Sciatic nerve (tissue), 2 donors: ENCODE measurements around the gene HAVCR1. TPM values are rescaled to one million over a fixed set of nuclear protein-coding genes. Genes with fewer than 3 reads are reported as not detected.
A peak's percentile ranks its signal among the peaks of the same experiment; 100 is the strongest.

Experiments
- ATAC-seq: fragments of 200-7000 bp; cut with Tn5 transposase; one replicate; pipeline ENCODE4 v1.9.1; 2020; ENCODE audit warnings: mild to moderate bottlenecking, moderate library complexity
- DNase-seq: peaks from one replicate; pipeline ENCODE4 v3.0.0-alpha.2; 2020; ENCODE audit warnings: low spot score
- intact Hi-C: fragments of 100-400 bp; cut with DNase I; formaldehyde crosslinking; loops from one replicate; pipeline ENCODE4 v1.14.2; 2022
- total RNA-seq: library from RNA; stranded (reverse); fragmentation: NEBNext Ultra II Directional; extraction: Animal tissue kit (Norgen Biotek cat#: 25700); gene quantifications from one replicate; pipeline ENCODE4 v1.2.1, GENCODE V29; 2021
- donor health status: DM: no; HTN: no; CAD: no.
- donor health status: DM: no; HTN: no; CAD: no.

The HAVCR1 gene
- 1.3 TPM for total RNA-seq

DNA sequence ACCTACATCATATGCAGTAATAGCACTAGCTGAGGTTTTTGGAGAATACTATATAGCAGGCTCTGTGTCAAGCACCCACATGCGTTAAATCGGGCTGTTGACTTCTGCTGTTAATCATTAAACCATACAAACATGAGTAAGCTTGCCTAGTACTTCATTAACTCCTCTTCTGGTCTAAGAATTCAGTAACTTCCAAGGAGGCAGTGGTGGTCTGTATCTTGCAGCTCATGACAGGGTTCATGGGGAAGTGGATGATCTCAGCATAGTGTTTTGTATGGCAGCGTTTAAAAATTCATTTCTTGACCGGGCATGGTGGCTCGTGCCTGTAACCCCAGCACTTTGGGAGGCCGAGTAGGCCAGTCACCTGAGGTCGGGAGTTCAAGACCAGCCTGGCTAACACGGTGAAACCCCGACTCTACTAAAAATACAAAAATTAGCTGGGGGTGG is at the start of gene HAVCR1:
TSS of gene HAVCR1 (minus strand) at position 24 of the 447 bp plus-strand sequence. CDS start 1,173 bp downstream, outside the sequence.
- intact Hi-C loops, result no loop called here
- no peak for ATAC-seq
- DNase-seq, result no peak

DNA sequence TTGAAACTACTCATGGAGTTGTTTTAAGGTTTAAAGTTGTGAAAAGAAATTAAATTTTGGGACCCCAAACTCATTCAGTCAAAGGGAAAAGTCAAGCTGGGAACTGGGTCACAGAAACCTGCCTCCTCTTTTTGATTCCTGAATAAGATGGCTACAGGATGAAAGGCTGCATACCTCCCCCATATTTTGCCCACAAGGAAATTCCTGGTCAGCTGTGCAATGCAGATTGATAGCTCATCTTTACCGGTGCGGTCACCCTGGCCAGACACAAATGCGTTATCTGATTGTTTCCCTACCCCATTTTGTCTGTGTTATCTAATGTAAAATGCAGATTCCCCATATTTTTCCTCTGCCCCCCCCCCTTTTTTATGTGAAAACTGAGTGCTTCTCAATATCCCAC is 48.6 kb upstream of the HAVCR1 start:
- intact Hi-C loops, result no loop called here
- no peak for DNase-seq
- no peak for ATAC-seq

DNA sequence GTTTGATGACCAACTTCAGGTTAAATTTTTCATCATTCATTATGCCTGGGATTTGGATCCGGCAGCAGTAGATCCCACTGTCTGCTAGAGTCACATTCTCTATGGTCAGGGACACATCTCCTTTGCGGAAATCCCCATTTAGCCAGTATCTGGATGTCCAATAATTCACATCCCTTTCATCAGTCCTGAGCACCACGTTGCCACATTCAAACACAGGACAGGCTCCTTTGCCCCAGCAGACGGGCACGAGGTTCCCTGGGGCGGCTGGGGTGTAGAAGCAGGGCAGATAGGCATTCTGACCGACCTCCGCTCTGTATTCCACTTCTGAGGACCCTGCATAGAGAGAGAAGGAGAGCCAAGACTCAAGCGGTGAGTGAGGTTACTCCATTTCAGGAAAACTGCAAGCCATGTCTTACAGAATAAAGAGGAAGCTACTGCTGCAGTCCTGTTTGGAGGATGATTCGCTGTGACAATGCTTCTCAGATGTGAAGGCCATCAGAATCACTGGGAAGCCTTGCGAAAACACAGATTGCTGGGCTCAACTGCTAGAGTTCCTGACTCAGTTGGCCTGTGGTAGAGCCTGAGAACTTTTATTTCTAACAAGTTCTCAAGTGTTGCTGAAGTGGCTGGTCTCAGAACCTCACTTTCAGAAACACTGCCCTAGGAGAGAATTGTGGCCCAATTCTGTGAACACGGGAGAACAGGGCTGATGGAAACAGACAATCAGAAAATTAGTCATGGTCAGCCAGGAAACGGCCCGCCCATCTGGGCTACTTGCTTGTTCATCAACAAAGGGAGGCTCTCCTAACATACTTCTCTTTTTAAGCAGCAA is 47.9 kb upstream of the HAVCR1 start:
- intact Hi-C loops, result no loop called here
- DNase-seq, result peak; percentile 62
- ATAC-seq, result peak; percentile 28

DNA sequence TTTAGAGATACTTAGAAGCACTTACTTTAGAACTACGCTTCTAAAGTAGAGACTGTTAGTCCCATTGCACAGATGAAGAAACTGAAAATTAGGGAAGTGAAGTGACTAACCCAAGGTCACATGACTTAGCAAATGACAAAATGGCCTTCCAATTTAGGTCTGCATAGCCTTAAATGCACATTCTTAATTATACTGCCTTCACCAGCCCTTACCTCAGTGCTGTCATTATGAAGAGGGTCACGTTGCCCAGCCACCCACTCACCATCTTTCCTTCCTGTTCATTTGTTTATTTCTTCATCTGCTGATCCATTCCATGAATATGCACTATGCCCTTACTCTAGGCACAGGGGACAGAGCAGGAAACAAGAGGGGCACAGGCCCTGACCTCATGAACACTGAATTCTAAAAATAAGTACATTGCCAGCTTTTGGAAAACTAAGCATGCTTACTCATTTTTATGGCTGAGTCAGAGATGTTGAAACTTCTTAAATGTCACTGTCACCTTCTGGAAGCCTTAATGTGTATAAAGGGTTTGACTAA is 41.3 kb upstream of the HAVCR1 start:
- ATAC-seq, result peak; percentile 38
- DNase-seq, result no peak
- intact Hi-C loops, result no loop called here

DNA sequence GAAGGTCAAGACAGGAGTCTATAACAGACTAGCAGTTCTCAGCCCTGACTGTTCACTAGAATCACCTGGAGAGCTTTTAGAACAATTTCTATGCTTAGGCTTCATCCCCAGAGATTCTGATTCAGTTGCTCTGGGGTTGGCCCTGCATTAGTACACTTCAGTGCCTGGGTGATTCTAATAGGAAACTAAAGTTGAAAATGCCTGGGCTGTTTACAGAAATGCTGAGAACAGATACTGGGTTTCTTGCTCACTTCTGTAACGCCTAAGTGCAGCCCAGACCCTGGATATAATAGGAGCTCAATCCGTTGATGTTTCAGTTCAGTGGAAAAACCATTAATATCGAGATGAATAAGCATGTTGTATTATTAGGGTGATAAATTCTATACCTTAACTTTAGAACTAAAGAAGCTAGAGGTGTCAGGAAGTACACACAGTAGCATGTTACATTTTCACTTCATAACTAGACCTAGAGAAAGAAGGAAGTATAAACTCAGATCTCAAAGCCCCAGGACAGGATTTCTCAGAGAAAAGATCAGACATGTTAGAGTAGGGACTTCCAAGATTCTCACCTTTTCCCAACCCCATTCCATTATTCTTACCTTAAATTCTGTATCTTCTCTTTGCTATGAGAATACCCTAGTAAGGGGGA is 29.6 kb upstream of the HAVCR1 start:
- ATAC-seq, result no peak
- no peak for DNase-seq
- intact Hi-C loops, result no loop called here

DNA sequence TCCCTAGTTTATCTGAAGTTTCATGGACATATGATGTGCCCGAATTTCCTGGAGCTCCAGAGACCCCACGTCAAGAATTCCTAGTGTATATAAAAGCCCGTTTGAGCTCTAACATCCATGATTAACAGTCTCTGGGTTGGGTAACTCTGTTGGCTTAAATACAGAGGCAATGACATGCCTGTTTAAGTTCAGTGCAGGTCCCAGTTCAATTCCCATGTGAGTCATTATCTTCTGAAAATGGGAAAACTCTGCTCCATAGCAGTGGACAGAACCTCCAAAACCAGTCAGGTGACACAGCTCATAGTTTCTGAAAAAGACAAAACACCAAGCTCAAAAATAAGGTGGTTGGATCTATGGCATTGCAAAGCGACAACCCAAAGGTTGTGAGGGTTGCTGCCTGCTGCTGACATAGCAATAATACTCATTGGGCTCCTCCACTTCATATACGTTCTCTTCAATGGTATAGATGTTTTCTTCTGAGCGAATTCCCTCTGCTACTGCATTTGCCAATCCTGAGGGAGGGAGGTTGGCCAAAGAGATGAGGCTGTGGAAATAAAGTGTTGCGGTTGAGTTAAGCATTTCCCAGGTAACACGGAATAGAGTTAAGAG is 27.9 kb upstream of the HAVCR1 start:
- DNase-seq (no peak), ATAC-seq (no peak)
- intact Hi-C loops, result no loop called here

DNA sequence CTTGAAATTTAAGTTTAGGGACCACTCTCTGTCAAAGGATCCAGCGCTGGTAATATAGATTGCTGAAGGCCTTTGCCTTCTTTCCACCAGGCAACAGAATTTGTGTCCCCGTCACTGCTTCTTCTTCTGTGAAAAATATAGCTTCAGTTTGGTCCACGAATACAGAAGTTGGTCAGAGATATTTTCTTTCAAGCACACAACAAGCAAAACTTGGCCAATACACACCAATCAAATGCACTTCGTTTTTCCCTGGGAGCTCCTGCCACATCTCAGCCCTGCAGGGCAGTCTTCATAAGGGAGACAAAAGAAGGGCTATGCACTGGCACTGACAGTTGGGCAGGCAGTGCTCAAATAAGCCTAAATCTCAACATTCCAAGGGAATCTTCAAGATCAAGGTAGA is 27.0 kb upstream of the HAVCR1 start:
- no peak for ATAC-seq

DNA sequence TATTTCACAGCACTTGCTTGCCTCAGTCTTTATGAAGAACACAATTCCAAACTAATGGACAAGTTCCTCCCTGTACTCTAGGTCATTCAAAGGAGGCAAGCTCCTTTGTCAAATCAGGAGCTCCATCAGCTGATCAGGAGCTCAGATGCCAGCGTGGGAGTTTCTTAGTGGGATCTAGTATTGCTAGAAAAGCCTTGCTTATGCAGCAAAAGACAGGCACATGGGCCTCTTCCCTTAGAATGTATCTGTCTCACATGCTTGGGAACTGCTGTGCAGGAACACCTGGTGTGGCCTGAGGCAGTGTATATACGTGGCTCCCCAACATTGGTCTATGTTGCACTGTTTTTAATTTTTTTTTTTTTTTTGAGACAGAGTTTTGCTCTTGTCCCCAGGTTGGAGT is 21.4 kb upstream of the HAVCR1 start:
- DNase-seq, result no peak
- intact Hi-C loops, result no loop called here
- no peak for ATAC-seq

More for the DNA sequence above, 27.0 kb upstream of the HAVCR1 start:
- DNase-seq, result no peak
- intact Hi-C loops, result no loop called here

DNA sequence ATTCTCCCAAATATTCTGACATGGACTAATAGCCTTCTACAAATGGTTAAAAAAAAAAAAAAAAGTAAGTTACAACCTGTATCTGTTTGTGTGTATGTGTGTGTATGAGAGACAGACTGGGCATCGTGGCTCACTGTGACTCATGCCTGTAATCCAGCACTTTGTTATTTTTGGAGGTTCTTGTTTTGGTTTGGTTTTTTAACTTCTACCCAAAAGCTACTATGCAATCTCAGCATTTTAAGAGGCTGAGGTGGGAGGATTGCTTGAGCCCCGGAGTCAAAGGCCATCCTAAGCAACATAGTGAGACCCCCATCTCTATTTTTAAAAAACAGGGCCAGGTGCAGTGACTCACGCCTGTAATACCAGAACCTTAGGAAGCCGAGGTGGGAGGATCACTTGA is 17.6 kb upstream of the HAVCR1 start:
- intact Hi-C loops, result no loop called here
- ATAC-seq (peak; percentile 77), DNase-seq (no peak)

DNA sequence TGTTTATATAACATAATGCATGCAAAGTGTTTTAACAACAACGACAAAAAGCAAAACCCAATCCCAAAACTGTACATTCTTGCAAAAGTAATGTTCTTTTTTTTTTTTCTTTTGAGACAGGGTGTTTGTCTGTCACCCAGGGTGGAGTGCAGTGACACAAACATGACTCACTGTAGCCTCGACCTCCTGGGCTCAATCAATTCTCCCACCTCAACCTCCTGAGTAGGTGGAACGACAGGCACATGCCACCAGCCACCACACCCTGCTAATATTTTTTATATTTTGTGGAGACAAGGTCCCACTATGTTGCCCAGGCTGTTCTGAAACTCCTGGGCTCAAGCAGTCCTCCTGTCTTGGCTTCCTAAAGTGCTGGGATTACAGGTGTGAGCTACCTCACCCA is 13.6 kb upstream of the HAVCR1 start:
- no peak for DNase-seq
- intact Hi-C loops, result no loop called here
- no peak for ATAC-seq

DNA sequence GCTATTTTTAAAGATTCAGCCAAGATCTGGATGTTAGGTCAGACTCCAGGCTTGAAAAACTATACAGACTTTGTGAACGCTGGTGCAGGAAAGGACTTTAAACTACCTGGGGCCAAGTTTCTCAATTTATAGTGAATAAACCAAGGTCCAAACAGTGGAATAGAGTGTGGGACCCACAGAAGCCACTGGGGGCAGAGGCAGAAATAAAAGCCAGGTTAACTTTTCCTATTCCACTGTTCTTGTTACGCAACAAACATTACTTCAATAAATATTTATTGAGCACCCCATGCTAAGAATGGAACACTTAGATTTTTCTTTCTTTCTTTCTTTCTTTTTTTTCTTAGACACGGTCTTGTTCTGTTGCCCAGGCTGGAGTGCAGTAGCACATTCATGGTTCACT is 11.0 kb upstream of the HAVCR1 start:
- ATAC-seq (no peak), DNase-seq (no peak)
- intact Hi-C loops, result no loop called here

DNA sequence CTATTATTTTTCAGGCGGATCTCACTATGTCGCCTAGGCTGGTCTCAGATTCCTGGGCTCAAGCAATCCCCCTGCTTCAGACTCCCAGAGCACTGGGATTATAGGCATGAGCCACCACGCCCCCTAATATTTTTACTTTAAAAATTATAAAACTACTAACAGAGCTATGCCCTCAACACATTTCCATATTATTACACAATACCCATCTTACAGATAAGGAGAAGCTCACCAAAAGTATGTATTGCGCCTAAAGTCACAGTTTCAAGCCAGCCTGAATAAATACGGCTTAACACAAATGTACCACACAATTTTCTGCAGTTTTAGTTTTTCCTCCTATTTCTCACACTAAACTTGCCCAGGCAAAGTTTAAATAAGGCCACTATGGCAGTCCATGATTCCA is 9.9 kb upstream of the HAVCR1 start:
- ATAC-seq (no peak), DNase-seq (no peak)
- intact Hi-C loops, result no loop called here

DNA sequence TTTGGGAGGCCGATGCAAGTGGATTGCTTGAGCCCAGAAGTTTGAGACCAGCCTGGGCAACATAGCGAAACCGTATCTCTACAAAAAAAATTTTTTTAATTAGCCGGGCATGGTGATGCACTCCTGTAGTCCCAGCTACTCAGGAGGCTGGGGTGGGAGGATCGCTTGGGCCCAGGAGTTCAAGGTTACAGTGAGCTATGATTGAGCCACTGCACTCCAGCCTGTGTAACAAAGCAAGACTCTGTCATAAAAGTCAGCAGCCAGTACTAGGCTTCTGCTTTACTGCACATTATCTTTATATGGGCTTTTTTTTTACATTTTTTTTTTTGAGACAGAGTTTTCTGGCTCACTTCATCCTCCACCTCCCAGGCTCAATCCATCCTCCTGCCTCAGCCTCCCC is 9.4 kb upstream of the HAVCR1 start:
- DNase-seq (no peak), ATAC-seq (no peak)
- intact Hi-C loops, result no loop called here

DNA sequence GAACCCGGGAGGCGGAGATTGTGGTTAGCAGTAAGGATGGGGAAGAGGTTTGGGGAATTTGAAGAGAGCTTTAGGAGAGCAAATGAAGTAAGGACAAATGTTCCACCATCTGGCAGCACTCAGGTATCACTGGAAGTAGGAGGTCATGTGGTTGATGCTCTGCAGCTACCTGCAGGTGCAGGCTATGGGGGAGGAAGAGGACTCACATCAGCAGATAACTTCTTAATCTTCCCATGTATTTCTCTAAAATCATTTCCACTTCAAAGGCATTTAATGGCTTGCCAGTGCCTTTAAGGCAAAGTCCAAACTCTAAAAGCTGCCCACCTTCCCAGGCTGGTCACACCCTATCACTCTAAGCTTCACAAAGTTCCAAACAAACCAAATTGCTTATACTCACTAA is 8.1 kb upstream of the HAVCR1 start:
- DNase-seq (no peak), ATAC-seq (no peak)
- intact Hi-C loops, result no loop called here

DNA sequence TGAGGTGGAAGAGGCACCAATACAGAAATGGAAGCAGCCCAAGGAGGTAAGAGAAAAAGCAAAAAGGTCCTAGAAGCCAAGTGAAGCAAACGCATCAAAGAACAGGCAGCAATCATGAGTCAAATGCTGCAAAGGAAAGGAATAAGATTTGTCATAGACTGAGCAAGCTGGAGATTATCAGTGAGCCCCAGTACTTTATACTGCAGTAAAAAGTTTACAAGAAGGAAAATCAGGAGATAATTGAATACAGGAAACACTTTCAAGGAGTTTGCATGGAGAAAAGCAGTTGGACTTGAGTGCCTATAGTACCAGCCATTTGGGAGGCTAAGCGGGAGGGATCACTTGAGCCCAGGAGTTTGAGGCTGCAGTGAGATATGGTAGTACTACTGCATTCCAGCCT is 7.2 kb upstream of the HAVCR1 start:
- no peak for DNase-seq
- no peak for ATAC-seq
- intact Hi-C loops, result no loop called here

DNA sequence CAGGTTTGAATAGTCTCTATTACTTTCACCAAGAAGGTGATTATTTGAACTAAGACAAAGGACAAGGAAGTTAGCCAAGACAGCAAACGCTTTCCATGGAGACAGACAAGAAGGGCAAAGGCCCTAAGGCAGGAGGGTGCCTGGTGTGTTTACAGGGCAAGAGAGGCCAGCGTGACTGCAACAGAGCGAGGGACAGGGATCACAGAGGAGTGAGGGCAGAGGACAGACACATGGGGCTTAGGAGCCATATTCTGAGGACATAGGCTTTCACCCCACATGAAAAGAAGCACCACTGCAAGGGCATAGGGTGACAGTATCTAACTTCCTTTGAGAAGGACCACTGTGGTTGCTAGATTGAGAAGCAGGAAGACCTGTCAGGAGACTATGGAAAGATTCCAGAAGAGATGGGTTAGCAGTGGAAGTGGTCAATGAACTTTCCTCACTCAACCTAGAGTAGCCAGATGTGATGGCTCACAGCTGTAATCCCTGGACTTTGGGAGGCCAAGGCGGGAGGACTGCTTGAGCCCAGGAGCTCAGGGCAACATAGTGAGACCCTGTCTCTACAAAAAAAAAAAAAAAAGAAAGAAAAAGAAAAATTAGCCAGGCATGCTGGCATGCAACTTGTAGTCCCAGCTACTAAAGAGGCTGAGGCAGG is 5.0 kb upstream of the HAVCR1 start:
- DNase-seq (no peak), ATAC-seq (no peak)
- intact Hi-C loops, result no loop called here

DNA sequence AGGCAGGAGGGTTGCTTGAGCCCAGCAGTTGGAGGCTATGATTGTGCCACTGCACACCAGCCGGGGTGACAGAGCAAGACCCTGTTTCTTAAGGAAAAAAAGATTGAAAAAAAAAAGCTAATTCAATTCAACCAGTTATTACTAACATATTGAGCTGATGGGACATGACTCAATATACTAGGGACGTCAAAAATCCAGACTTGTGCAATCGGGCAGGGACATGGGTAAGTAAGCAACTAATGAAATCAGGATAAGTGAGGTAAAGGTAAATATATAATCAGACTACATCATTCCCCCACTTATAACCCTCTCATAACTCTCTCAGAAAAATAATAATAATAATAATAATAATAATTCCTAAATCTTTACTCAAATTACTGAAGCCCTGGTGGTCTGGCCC is 975 bp upstream of the HAVCR1 start:
- DNase-seq, result no peak
- ATAC-seq, result no peak
- intact Hi-C loops, result no loop called here

DNA sequence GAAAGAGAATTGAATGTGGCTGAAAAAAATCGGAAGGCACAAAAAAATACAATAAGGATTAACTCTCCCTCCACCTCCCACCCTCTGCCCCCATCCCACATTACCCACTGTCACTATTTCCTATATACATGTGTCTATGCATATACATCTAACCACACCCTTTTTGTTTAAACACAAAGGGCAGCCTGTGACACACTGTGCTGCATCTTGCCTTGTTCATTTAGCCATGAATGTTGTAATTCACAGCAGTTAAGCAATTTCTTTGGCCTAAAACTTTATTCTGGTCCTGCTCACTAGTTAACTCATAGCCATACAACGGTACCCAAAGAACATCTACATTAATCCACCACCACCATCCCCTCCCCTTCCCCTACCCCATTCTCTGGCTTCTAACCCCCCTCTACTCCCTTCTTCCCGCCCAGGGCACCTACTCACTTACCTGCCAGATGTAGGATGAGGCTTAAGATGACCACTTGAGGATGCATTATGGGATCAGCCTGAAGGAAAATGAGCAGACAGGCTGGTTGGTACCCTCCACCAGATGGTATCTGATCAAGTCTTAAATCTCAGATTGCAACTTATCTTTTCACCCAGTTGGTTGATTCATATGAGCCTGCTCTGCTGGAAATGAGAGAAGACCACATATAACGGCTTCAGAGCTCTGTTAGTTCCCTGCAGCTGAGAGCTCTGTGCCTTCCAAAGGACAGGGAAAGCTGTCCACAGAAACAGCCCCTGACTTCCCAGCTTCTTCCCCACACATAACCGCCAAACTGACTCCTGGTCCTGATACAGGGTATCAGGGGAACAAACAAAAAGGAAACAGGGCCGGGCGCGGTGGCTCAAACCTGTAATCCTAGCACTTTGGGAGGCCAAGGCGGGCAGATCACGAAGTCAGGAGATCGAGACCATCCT is 1.2 kb downstream of the HAVCR1 start:
- ATAC-seq, result no peak
- intact Hi-C loops, result no loop called here
- DNase-seq, result no peak
